ENCODE data around the gene WIPF1. TPM values are rescaled to one million over a fixed set of nuclear protein-coding genes. Genes with fewer than 3 reads are reported as not detected.
A peak's percentile ranks its signal among the peaks of the same experiment; 100 is the strongest.

The WIPF1 gene
- polyA plus RNA-seq, 2 of the 4 experiments (the other 2 are of a cell fraction), result 16.4 to 20.1 TPM

GRCh38 chr2:174574657-174575056, 22.9 kb downstream of the WIPF1 start:
- ChIA-PET POLR2A (no interaction called here), CTCF (interaction anchor here (1.1 to 2.3 kb wide), 4 partner anchors 8 to 124 kb away, joined by 3 to 13 read pairs (median 4); no protein-coding TSS in a partner anchor)
- no peak overlapping the region for H3K27ac ChIP-seq
- H3K9me3 ChIP-seq, result no peaks in the 10 kb centered on the region
- 84% methylated on average over 2 of the region's 2 CpGs for WGBS (ENCODE audit: missing lambda C conversion rate)
- H3K4me2 ChIP-seq, result no peak overlapping the region
- FAIRE-seq (no peak), ATAC-seq (no peak), DNase-seq (ENCODE audit: low read depth in 1 of 2, low spot score in 1 of 2) (no peak)
- H3K4me1 ChIP-seq, result peaks cover 4% of the 10 kb centered on the region; the same call in 1 of the 3 replicates
- H3K4me3 ChIP-seq, result no peak overlapping the region
- TF ChIP-seq HOXB13 (CRISPR knock-in tag; IDR thresholded peaks at IDR 0.05; ENCODE audit: low read depth) (no peak), CBX8 (IDR thresholded peaks at IDR 0.05) (no peak), GATA3 (IDR thresholded peaks at IDR 0.05; ENCODE audit: borderline replicate concordance) (no peak), ESRRA (IDR thresholded peaks at IDR 0.05; ENCODE audit: borderline replicate concordance, low read length) (no peak), HMGXB4 (CRISPR knock-in tag; IDR thresholded peaks at IDR 0.05; ENCODE audit: borderline replicate concordance) (no peak), KDM1A (IDR thresholded peaks at IDR 0.05; ENCODE audit: low read depth) (no peak), EP300 (IDR thresholded peaks at IDR 0.05) (no peak), EHMT2 (IDR thresholded peaks at IDR 0.05; ENCODE audit: low read depth) (no peak), TFCP2L1 (CRISPR knock-in tag; IDR thresholded peaks at IDR 0.05) (no peak), POLR2A (IDR thresholded peaks at IDR 0.05; ENCODE audit: low read length) (no peak), ELK1 (IDR thresholded peaks at IDR 0.05; ENCODE audit: low read depth, low read length) (no peak), CBX2 (IDR thresholded peaks at IDR 0.05; ENCODE audit: borderline replicate concordance, low read depth) (no peak), HOXA7 (CRISPR knock-in tag; IDR thresholded peaks at IDR 0.05) (no peak), FOSB (CRISPR knock-in tag; IDR thresholded peaks at IDR 0.05) (no peak), NR3C1 (IDR thresholded peaks at IDR 0.05) (no peak), MYC (IDR thresholded peaks at IDR 0.05; ENCODE audit: borderline replicate concordance, low read length) (no peak)

- FAIRE-seq (no peak), DNase-seq (ENCODE audit: low read depth in 1 of 2, low spot score in 1 of 2) (no peak), ATAC-seq (peak in 1 of 2 experiments; percentile 27; a peak in 1 of 6 replicates)
- ChIA-PET CTCF (interaction anchor here (1.1 to 2.3 kb wide), 3 partner anchors 12 to 125 kb away, joined by 3 to 13 read pairs (median 3); no protein-coding TSS in a partner anchor), POLR2A (no interaction called here)
- Histone ChIP-seq H3K4me2 (no peak overlapping the region), H3K4me1 (peaks cover 4% of the 10 kb centered on the region; the same call in 1 of the 3 replicates), H3K27ac (no peak overlapping the region), H3K9me3 (no peaks in the 10 kb centered on the region), H3K4me3 (no peak overlapping the region)
- 78% methylated on average over 6 of the region's 6 CpGs for WGBS (ENCODE audit: missing lambda C conversion rate)
- TF ChIP-seq PHF8 (IDR thresholded peaks at IDR 0.05; ENCODE audit: borderline replicate concordance, low read depth) (no peak), EHMT2 (IDR thresholded peaks at IDR 0.05; ENCODE audit: low read depth) (no peak), KDM1A (IDR thresholded peaks at IDR 0.05; ENCODE audit: low read depth) (no peak), CBX2 (IDR thresholded peaks at IDR 0.05; ENCODE audit: borderline replicate concordance, low read depth) (no peak)
Observed at GRCh38 chr2:174573621-174574081, 24.0 kb downstream of the WIPF1 start.

GRCh38 chr2:174572556-174572955, 25.0 kb downstream of the WIPF1 start:
- no peak for DNase-seq (ENCODE audit: low read depth in 1 of 2, low spot score in 1 of 2)
- Histone ChIP-seq H3K9me3 (no peaks in the 10 kb centered on the region), H3K4me1 (peaks cover 4% of the 10 kb centered on the region; the same call in 1 of the 3 replicates), H3K4me3 (no peak overlapping the region), H3K27ac (no peak overlapping the region), H3K4me2 (no peak overlapping the region)
- CTCF ChIA-PET, result interaction anchor here (0.6 to 2.2 kb wide), 3 partner anchors 38 to 125 kb away, joined by 3 to 10 read pairs (median 3); no protein-coding TSS in a partner anchor
- 66% methylated on average over 3 of the region's 3 CpGs for WGBS (ENCODE audit: missing lambda C conversion rate)
- POLR2A ChIA-PET, result no interaction called here
- ATAC-seq, result no peak
- no peak for FAIRE-seq
- TF ChIP-seq ZSCAN20 (CRISPR knock-in tag; IDR thresholded peaks at IDR 0.05) (no peak), FOSB (CRISPR knock-in tag; IDR thresholded peaks at IDR 0.05) (no peak), POLR2AphosphoS2 (conservative IDR thresholded peaks at IDR 0.05; ENCODE audit: low read length) (no peak), REST (IDR thresholded peaks at IDR 0.05) (no peak), CHD2 (IDR thresholded peaks at IDR 0.05; ENCODE audit: low read length, partially characterized antibody) (no peak), CBX2 (IDR thresholded peaks at IDR 0.05; ENCODE audit: borderline replicate concordance, low read depth) (no peak), RFX5 (IDR thresholded peaks at IDR 0.05) (no peak), E2F6 (IDR thresholded peaks at IDR 0.05; ENCODE audit: borderline replicate concordance, low read depth) (no peak), RNF2 (IDR thresholded peaks at IDR 0.05; ENCODE audit: borderline replicate concordance, low read depth) (no peak), HEYL (CRISPR knock-in tag; IDR thresholded peaks at IDR 0.05) (no peak), MAFK (IDR thresholded peaks at IDR 0.05; ENCODE audit: partially characterized antibody) (no peak)

Measured in A549 (cell line).